NT2/D1 (cell line): Measurements from ENCODE around the gene SMARCAD1.

ENCODE experiments used
- SUZ12 ChIP-seq: IDR thresholded peaks from 2 replicates; pipeline ENCODE4 v1.6.1; 2011; ENCODE audit not compliant: insufficient read length, insufficient read depth; ENCODE audit errors: extremely low read depth
- YY1 ChIP-seq: IDR thresholded peaks from 2 replicates; pipeline ENCODE4 v1.6.1; 2011; ENCODE audit not compliant: insufficient read length, insufficient read depth

- TF ChIP-seq SUZ12 (no peak), YY1 (no peak)
Observed at GRCh38 chr4:94332983-94333590, 125.4 kb downstream of the SMARCAD1 start.
